A204.1 (cell line): ENCODE results near the gene JAM3.
"Not testable (repeated sequence)": the region's sequence is repeated elsewhere in the genome, so short reads cannot be mapped to it uniquely, and the experiment has no call there.

Experiments
- FAIRE-seq: peaks from 2 replicates; lab custom pipeline; 2012; peaks lifted over from hg19 to GRCh38; lab: Jason Lieb, UNC

JAM3 gene

DNA sequence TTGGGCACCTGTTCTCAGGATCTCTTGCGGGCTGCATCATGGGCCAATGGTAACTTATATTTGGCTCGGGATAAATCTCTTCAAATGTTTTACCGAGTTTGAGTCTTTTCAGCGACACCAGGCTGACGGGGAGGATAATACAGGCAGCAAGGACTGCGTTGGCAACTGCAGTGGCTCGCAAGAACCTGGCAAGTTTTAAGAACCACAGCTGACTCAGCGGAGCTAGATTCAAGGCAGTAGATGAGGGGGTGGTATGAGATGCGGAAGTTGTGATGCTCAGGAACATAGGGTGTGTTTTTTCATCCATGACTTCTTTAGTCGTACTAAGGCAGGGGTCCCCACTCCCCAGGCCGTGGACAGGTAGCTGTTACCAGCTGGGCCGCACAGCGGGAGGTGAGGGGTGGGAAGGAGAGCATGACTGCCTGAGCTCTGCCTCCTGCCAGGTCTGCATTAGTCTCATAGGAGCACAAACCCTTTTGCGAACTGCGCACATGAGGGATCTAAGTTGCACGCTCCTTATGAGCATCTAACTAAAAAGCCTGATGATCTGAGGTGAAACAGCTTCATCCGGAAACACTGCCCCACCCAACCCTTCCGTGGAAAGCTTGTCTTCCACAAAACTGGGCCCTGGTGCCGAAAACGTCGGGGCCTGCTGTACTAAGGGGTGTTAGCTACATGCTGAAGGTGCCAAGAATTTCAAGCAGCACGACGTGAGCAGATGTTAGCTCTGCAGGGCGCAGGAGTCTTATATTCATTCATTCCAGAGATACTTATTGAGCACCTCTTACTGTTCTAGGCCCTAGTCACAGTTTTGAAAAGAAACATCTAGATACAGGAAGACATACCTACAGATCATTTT is 6.4 kb upstream of the JAM3 start:
- FAIRE-seq = no peak

DNA sequence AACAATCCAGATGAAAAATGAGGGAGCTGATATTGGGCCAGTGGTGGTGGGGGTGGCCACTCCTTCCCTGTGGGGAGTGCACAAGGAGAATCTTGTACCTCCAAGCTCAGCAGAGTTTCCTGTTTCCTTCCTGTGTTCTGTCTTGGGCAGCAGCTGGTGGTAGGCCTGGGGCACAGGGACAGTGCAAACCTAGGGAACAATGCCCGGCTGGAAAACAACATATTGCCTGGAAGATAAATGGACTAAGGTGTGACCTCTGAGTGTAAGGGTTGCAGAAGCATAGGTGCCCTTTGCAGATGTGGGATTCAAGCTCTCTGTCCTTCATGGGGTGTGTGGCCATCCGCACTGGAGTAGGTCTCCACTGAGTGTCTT is 5.8 kb upstream of the JAM3 start:
- FAIRE-seq = no peak

GRCh38 chr11:134063991-134064747 is 4.7 kb upstream of the JAM3 start:
- no peak for FAIRE-seq

DNA sequence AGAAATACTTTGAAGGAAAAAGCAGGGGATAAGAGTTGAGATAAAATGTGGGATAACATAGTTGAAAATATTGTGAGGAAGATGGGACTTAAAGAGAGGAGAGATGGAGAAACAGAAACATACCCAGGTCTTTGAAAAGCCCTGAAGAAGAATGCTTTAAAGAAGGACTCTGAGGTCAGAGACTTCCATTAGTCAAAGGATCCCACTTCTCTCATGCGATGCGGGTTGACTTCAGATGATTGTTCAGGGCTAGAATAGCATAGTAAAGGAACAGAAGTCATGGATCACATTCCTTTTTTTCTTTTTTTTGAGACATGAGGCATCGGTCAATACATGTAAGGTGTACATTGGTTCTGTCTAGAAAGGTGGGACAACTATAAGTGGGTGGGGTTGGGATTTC is 3.5 kb upstream of the JAM3 start:
- FAIRE-seq = no peak

- no peak for FAIRE-seq
Observed at GRCh38 chr11:134066943-134067885, 1.7 kb upstream of the JAM3 start.

DNA sequence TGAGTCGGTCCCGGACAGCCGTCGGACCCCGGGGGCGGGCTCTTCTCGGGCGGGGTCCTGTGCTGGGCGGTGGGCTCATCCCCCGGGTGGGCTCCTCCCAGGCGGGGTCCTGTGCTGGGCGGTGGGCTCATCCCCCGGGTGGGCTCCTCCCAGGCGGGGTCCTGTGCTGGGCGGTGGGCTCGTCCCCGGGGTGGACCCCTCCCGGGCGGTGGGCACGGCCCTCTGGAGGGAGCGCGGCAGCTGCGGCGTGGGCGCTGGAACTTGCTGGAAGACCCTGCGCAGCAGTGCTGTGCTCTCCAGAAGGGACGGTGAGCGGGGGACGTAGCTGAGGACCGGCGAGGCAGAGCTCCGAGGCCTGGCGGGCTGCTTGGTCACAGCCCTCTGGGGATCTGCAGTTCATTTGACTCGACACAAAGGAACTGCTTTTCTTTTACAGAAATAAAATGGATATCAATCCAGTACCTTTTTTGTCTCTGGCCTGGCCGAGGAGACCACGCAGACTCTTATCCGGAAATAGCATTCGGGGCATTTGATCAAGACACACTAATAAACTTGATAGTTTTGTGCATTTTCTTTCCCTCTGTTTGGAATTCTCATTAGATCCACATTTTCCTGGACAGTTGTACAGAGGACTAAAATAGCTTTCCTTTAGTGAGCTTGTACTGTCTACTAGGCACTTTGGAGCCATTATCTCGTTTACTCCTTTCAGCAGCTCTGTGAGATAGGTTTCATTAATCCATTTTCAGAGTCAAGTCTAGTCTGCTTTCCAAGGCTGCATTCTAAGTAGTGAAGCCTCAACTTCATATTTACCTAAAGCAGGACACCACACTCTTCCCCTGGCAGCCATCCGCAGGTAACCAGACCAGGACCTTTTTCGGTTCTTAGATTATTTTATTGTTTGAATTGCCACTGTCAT is 812 bp downstream of the JAM3 start:
- no peak for FAIRE-seq

DNA sequence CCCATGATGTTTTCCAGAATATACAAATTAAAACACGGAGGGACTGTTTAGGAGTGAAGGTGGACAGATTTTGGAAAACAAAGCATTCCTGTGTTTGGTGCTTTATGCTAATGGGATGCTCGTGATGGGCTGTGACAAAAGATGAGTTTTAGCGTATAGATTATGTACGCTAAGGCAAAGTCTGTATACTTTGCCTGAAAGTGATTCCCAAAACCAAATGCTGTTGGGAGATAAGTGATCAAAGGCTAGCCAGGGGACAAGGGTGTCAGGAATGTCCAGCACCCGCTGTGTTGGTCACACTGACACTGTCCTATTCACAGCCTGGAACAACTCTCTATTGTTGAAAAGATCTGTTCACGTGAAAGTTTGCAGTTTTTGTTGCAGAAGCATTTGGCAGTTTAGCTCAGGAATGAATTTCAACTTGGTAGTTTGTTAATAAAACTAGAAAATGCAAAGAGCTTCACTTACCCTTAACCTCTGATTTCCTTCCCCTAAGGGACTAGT is 1.5 kb downstream of the JAM3 start:
- no peak for FAIRE-seq

DNA sequence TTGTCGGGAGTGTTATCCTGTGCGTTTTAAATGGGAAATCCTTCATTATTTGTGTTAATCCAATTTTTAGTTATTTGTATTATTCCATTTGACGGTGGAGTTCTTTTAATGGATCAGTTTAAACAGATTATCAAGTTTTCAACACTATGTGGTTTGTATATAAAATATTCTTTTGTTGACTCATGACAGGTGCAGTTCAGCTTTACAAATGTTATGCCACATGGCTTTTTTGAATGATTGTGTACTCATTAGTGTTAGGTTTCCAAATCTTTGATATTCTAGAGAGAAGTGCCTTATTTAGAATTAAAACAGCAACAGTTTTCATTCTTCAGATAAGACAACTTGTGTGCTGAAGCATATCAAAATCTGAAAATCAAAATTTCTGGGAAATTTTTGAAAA is 2.4 kb downstream of the JAM3 start:
- FAIRE-seq = no peak

GRCh38 chr11:134071766-134072402 is 3.0 kb downstream of the JAM3 start:
- no peak for FAIRE-seq

- FAIRE-seq = no peak
Observed at GRCh38 chr11:134072844-134073243, 4.0 kb downstream of the JAM3 start.

- no peak for FAIRE-seq
Observed at GRCh38 chr11:134074346-134074745, 5.5 kb downstream of the JAM3 start.

DNA sequence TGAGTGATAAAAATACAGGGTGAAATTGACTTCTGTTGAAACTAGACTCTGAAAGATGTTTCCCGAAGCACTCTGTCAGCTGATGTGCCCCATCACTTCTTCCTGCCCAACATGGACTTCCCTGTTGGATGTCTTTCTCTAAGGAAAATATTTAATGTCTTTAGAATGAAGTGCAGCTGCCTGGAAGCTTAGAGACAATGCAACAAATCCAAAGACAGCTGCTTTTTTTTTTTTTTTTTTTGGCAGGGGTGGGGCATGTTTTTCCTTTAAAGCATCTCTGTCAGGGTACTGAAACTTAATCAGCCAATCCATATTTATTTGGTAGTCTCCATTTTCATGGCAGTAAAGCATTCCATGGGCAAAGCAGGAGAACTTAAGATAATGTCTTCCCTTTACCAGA is 5.9 kb downstream of the JAM3 start:
- FAIRE-seq = no peak

DNA sequence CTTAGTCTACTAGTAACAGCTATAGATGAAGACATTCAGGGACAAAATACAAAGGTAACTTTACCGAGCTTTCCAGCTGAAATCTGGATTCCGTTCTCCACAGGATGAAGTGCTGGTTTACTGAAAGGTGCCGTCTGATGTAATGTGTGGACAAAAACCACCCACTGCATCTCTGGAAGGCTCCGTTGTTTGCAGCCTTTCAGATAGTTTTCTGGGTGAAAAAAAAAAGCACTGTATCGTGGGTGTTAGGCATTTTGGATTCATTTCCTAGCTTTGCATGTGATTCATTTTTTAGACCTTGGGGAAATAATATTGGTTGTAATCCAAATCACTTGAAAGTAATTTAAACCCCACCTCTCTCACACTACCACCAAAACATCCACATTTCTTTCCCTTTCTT is 10.4 kb downstream of the JAM3 start:
- FAIRE-seq = no peak

GRCh38 chr11:134081258-134081657 is 12.4 kb downstream of the JAM3 start:
- not testable (repeated sequence) for FAIRE-seq

DNA sequence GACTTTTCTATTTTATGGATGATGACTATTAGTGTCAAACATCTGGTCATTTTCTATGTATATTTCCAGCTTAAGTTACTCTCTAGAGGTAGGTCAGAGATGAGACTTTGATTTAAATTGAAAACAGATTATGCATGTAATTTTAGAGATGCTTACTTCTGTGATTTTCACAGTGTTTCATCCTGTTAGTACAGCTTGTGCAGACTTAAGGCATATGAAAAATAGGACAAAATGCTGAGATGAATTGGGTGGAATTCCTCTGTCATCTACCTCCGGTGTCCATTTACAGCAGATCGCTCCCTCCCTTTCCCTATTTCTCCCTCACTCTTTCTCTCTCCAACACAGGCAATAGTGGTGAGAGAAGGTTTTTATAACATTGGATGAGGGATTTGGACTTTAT is 14.1 kb downstream of the JAM3 start:
- FAIRE-seq = no peak

DNA sequence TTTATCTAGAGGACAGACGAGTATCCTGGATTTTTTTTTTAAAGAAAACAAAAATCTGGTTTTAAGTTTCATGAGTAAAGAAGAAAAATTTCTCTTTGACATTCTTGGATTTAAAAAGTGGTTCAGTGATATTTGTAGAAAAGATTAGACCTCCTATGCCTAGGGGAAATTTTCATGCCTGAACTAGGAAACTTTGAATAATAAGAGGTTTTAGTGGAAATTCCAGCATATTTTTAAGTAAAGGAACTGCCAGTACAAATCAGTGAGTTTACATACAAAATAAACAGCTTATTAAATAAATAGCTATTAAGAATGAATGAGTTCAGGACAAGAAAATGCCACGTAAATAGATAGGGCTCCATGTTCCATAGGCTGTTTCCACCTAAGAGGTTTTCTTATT is 17.5 kb downstream of the JAM3 start:
- FAIRE-seq = no peak

- FAIRE-seq = not testable (repeated sequence)
Observed at GRCh38 chr11:134092006-134092405, 23.1 kb downstream of the JAM3 start.

DNA sequence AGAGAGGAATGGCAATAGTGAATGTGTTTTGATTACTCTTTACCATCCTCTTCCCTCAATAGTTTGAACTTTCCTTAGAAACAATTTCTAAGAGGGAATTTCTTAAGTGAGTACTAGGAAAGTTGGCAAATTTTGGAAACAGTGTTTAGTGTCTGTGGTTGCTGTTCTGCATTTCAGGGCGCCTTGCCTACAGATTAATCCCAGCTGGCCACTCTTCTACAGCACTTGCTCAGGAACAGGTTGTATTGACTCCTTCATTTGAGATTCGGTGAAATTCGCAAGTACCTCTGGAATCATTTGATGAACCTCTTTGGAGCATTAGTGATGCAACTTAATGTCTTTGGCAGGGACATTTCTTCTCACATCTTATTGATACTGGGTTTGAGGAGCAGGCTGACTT is 28.3 kb downstream of the JAM3 start:
- no peak for FAIRE-seq

- no peak for FAIRE-seq
Observed at GRCh38 chr11:134098566-134099184, 29.8 kb downstream of the JAM3 start.

DNA sequence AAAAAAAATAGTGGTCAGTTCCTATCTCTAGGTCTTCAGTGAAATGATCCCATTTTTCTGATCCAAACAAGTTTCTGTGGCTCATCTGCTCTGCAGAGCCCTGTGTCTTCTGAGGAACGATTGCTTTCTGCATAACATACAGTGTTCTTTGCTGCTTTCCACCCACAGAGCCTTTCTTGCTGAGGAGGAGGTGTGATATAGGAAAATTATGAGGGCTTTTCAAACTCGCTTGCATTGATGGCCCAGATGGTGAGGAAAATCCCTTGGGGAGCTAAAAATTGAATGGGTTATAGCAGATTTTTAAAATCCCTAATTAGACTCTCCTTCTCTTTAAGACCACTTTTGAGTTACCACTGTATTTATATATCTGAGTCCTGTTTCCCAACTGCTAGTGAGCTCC is 31.3 kb downstream of the JAM3 start:
- FAIRE-seq = no peak
